Caco-2 (cell line): ENCODE data around the gene MTG1. TPM values are rescaled to one million over a fixed set of nuclear protein-coding genes. Genes with fewer than 3 reads are reported as not detected.

Experiments used
- BruUV-seq: library from RNA; stranded (reverse); fragments of 400-500 nt; replicated peaks from 2 replicates; lab custom pipeline; 2021; lab: Mats Ljungman, UMichigan
- CTCF ChIA-PET: fragments of 300-600 bp; sonication (Branson Sonifier 250); formaldehyde crosslinking; loops from one replicate; lab custom pipeline; 2022; ENCODE audit warnings: antibody characterized with exemption; lab: Charles Lee
- POLR2A ChIA-PET: fragments of 300-600 bp; sonication (Branson Sonifier 250); formaldehyde crosslinking; loops from one replicate; lab custom pipeline; 2022; ENCODE audit warnings: antibody characterized with exemption; lab: Charles Lee
- DNase-seq, 2 experiments: peaks; one replicate each; pipeline versions ENCODE4 v3.0.0 to v3.0.0-alpha.2; 2020 to 2022
- H3K27me3 ChIP-seq: replicated peaks from 2 replicates; pipeline ENCODE4 v1.6.0; 2011; ENCODE audit warnings: low read length; ENCODE audit not compliant: control insufficient read depth, insufficient read depth
- H3K36me3 ChIP-seq: 2 replicates; pipeline ENCODE4 v1.5.1; 2011; ENCODE audit warnings: low read length; ENCODE audit not compliant: control insufficient read depth, insufficient read depth
- H3K4me1 ChIP-seq: fragments of 250-450 bp; sonication (Bioruptor Pico); 2 replicates; pipeline ENCODE4 v1.5.1; 2020; ENCODE audit warnings: mild to moderate bottlenecking
- H3K4me3 ChIP-seq: 2 replicates; pipeline ENCODE4 v1.5.1; 2011; ENCODE audit warnings: low read depth, mild to moderate bottlenecking, control low read depth, low read length
- H3K9me3 ChIP-seq: fragments of 250-450 bp; sonication (Bioruptor Pico); 2 replicates; pipeline ENCODE4 v1.5.1; 2020; ENCODE audit warnings: mild to moderate bottlenecking, moderate library complexity
- H3K27ac Mint-ChIP-seq: one replicate; pipeline ENCODE4 v1.8.0; 2022; ENCODE audit warnings: mixed read lengths; ENCODE audit not compliant: unreplicated experiment
- H3K27me3 Mint-ChIP-seq: one replicate; pipeline ENCODE4 v1.8.0; 2022; ENCODE audit warnings: mixed read lengths; ENCODE audit not compliant: insufficient read depth, unreplicated experiment
- H3K36me3 Mint-ChIP-seq: one replicate; pipeline ENCODE4 v1.8.0; 2022; ENCODE audit warnings: mild to moderate bottlenecking, mixed read lengths; ENCODE audit not compliant: insufficient read depth, unreplicated experiment
- H3K4me1 Mint-ChIP-seq: one replicate; pipeline ENCODE4 v1.8.0; 2022; ENCODE audit warnings: low read depth, mixed read lengths; ENCODE audit not compliant: unreplicated experiment
- H3K4me3 Mint-ChIP-seq: one replicate; pipeline ENCODE4 v1.8.0; 2022; ENCODE audit warnings: mild to moderate bottlenecking, moderate library complexity, mixed read lengths; ENCODE audit not compliant: unreplicated experiment
- H3K9me3 Mint-ChIP-seq: one replicate; pipeline ENCODE4 v1.8.0; 2022; ENCODE audit warnings: mixed read lengths; ENCODE audit not compliant: unreplicated experiment
- CTCF ChIP-seq, 2 experiments: fragments of 200-600 bp in 1 of 2; IDR thresholded peaks; 1 replicate in 1 of 2; 2 replicates in 1 of 2; pipeline versions ENCODE4 v1.5.1 to v1.8.0; 2011 to 2022; ENCODE audit warnings: antibody characterized with exemption in 1 of 2, control low read depth in 1 of 2, inconsistent platforms in 1 of 2, low read depth in 1 of 2, low read length in 1 of 2, mild to moderate bottlenecking in 1 of 2, moderate library complexity in 1 of 2; ENCODE audit not compliant: insufficient read depth in 1 of 2, severe bottlenecking in 1 of 2, unreplicated experiment in 1 of 2
- intact Hi-C: fragments of 100-400 bp; cut with micrococcal nuclease; formaldehyde crosslinking; loops from one replicate; pipeline ENCODE4 v1.10.0; 2022; ENCODE audit not compliant: unreplicated experiment
- total RNA-seq: library from RNA; stranded (reverse); gene quantifications from 2 replicates; pipeline ENCODE4 v1.2.3, GENCODE V29; 2022

Gene MTG1
- total RNA-seq, 1 experiment from 2014 or later: 113 TPM

GRCh38 chr10:133351408-133352318, 42.3 kb upstream of the MTG1 start:
- ChIA-PET CTCF (interaction anchor here (0.7 kb wide), 1 partner anchor 367 kb away, joined by 4 read pairs; no protein-coding TSS in a partner anchor), POLR2A (interaction anchor here (0.6 to 1.0 kb wide), 4 partner anchors 10 to 81 kb away, joined by 4 to 9 read pairs (median 4); partner anchors contain the start of gene PAOX)
- Histone ChIP-seq H3K27me3 (no peaks in the 10 kb centered on the region), H3K36me3 (0 out of 2 replicates have a peak, but pooled peaks cover 5% of the 10 kb centered on the region), H3K4me3 (no peak overlapping the region), H3K4me1 (peaks cover 52% of the 10 kb centered on the region), H3K9me3 (no peaks in the 10 kb centered on the region)
- no TSS peak for BruUV-seq
- H3K9me3 Mint-ChIP-seq: no peaks in the 10 kb centered on the region
- no peak for TF ChIP-seq CTCF (IDR thresholded peaks at IDR 0.05; ENCODE audit: insufficient read depth in 1 of 2, low read depth in 1 of 2, low read length in 1 of 2, severe bottlenecking in 1 of 2, unreplicated experiment in 1 of 2)
- H3K4me1 Mint-ChIP-seq: peaks cover 8% of the 10 kb centered on the region
- H3K36me3 Mint-ChIP-seq: peaks cover 48% of the 10 kb centered on the region
- intact Hi-C loops: loop anchor here (2.0 kb wide), 1 partner anchor 23 kb away; no protein-coding TSS in a partner anchor
- H3K27me3 Mint-ChIP-seq: no peaks in the 10 kb centered on the region
- H3K27ac Mint-ChIP-seq: peak overlapping the region; percentile 65
- H3K4me3 Mint-ChIP-seq: peak overlapping the region; percentile 17
- DNase-seq: no peak

- Mint-ChIP-seq H3K27ac (no peak overlapping the region), H3K36me3 (peaks cover 34% of the 10 kb centered on the region), H3K4me3 (no peak overlapping the region), H3K9me3 (no peaks in the 10 kb centered on the region), H3K4me1 (peaks cover 8% of the 10 kb centered on the region), H3K27me3 (no peaks in the 10 kb centered on the region)
- ChIA-PET POLR2A (interaction anchor here (0.5 kb wide), 1 partner anchor 20 kb away, joined by 5 read pairs; no protein-coding TSS in a partner anchor), CTCF (interaction anchor here (0.9 to 1.7 kb wide), 2 partner anchors 24 to 66 kb away, joined by 3 to 11 read pairs; no protein-coding TSS in a partner anchor)
- no peaks in the 10 kb centered on the region for H3K9me3 ChIP-seq
- intact Hi-C loops: no loop called here
- DNase-seq: no peak
- TF ChIP-seq CTCF (IDR thresholded peaks at IDR 0.05; ENCODE audit: insufficient read depth in 1 of 2, low read depth in 1 of 2, low read length in 1 of 2, severe bottlenecking in 1 of 2, unreplicated experiment in 1 of 2): no peak
- no peaks in the 10 kb centered on the region for H3K27me3 ChIP-seq
- no TSS peak for BruUV-seq
- no peak overlapping the region for H3K4me3 ChIP-seq
- peaks cover 41% of the 10 kb centered on the region for H3K4me1 ChIP-seq
- H3K36me3 ChIP-seq: 0 out of 2 replicates have a peak, but pooled peaks cover 5% of the 10 kb centered on the region
Measured at GRCh38 chr10:133353202-133353959, 40.6 kb upstream of the MTG1 start.
